GOT3 (cell line): Measurements from ENCODE around the gene HTR1D.
"Not testable (repeated sequence)": the region's sequence is repeated elsewhere in the genome, so short reads cannot be mapped to it uniquely, and the experiment has no call there.

Experiments
- DNase-seq: peaks from one replicate; lab custom pipeline; 2025; ENCODE audit warnings: mixed read lengths; lab: John Stamatoyannopoulos, UW

Gene HTR1D

DNA sequence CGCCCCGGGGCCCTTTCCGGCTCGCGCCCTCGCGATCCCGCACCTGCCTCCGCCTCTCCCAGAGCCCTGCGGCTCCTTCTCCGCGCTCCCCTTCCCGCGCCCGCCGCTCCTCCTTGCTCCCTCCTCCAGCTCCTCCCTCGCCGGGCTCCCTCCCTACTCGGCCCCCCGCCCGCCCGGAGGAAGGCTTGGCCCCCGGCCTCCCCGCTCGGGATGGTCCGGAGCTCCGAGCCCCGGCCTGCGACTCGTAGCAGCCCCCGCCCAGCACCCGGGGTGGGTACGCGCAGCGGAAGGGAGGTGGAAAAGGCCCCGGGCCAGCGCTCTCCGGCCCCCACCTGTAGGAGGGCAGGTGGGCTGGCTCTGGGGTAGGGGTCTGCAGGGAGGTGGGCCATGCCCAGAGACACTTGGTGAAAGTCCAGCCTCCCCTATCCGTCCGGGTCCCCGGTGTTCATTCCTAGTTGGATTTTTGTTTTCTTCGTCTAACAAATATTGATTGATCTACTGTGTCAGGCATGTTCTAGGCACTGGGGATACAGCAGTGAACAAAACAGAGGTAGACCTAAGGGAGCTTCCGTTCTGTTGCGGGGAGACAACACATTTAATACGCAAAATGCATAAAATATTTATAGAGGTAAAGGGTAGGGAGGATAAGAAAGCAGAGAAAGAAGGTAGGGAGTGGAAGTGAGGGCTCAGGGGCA is at the start of gene HTR1D:
TSS of gene HTR1D (minus strand) at position 82 of the 695 bp plus-strand sequence. CDS start 23,283 bp downstream, outside the sequence.
- no peak for DNase-seq

GRCh38 chr1:23263380-23263887 is 46.1 kb upstream of the HTR1D start:
- no peak for DNase-seq

DNA sequence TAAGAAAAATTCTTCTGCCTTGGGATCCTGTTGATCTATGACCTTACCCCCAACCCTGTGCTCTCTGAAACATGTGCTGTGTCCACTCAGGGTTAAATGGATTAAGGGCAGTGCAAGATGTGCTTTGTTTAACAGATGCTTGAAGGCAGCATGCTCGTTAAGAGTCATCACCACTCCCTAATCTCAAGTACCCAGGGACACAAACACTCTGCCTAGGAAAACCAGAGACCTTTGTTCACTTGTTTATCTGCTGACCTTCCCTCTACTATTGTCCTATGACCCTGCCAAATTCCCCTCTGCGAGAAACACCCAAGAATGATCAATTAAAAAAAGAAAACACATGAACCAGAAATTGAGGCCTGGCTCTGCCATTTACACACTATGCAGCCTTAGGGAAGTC is 40.8 kb upstream of the HTR1D start:
- not testable (repeated sequence) for DNase-seq

- not testable (repeated sequence) for DNase-seq
These were observed 40.1 kb upstream of the HTR1D start for GRCh38 chr1:23257371-23257770.

DNA sequence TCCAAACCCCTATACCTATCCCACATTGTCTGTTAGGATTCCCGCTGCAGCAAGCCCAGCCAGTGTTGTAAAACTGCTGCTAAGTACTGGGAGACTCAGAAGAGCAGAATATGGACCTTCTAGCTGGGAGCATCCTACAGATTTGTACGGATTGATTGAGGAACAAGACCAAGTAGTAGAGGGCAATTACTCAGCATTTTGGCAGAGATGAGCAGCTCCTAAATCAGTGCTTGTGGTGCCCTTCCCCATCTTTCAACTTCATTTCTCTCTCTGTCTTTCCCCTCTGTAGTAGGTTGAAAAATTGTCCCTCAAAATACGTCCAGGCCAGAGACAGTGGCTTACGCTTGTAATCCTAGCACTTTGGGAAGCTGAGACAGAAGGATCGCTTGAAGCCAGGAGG is 37.3 kb upstream of the HTR1D start:
- DNase-seq: no peak

GRCh38 chr1:23251812-23252211 is 34.5 kb upstream of the HTR1D start:
- DNase-seq: no peak

- DNase-seq: no peak
These were observed 32.6 kb upstream of the HTR1D start for GRCh38 chr1:23249787-23250454.

DNA sequence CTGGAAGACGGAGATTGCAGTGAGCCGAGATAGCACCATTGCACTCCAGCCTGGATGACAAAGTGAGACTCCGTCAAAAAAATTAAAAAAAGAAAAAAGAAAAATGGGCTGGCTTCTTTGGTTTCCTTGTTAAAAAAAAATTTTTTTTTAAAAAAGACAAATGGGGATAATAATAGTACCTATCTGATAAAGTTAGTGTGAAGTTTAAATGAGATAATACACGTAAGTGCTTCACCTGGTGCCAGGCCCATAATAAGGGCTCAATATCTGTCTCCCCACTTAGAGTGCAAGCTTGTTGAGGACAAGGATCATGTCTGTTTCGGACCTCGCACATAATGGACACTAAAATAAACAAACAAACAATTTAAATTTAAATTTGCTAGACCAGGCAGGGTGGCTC is 30.0 kb upstream of the HTR1D start:
- no peak for DNase-seq

- DNase-seq: no peak
These were observed 29.0 kb upstream of the HTR1D start for GRCh38 chr1:23246274-23246673.

DNA sequence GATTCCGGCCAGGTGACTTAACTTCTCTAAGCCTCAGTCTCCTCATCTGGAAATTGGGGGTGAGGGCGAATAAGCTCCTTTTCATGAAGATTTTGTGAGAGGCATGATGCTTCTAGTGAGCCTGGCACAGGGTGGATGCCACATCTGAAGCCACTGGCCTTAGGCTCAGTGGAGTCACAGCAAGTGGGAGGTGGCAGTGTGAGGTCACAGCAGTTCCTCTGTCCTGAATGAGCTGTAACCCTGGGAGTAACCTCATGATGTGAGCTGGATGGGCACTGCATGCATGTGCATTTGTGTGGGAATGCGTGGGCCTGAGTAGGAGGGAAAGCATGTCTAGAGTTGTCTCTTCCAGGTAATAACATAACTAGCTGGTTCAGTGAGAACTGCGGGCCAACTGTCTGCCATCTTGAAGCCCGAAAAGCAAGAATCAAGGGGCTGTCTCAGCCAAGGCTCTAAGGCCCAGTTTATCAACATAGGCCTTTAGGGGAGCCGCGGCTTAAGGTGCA is 27.0 kb upstream of the HTR1D start:
- no peak for DNase-seq

DNA sequence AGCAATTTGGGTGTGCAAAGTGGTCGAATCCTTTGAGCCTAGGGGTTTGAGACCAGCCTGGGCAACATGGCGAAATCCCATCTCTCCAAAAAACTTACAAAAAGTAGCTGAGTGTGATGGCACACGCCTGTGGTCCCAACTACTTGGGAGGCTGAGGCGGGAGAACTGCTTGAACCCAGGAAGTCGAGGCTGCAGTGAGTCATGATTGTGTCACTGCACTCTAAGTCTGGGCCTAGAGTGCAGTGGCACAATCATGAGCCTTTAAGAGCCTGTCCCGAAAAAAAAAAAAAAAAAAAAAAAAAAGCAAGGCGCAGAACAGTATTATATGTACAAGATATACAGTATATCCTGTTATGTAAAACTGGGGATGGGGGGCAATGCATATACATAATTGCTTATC is 25.1 kb upstream of the HTR1D start:
- no peak for DNase-seq

- DNase-seq: no peak
These were observed 22.5 kb upstream of the HTR1D start for GRCh38 chr1:23239638-23240295.

- no peak for DNase-seq
These were observed 21.3 kb upstream of the HTR1D start for GRCh38 chr1:23238565-23238964.

DNA sequence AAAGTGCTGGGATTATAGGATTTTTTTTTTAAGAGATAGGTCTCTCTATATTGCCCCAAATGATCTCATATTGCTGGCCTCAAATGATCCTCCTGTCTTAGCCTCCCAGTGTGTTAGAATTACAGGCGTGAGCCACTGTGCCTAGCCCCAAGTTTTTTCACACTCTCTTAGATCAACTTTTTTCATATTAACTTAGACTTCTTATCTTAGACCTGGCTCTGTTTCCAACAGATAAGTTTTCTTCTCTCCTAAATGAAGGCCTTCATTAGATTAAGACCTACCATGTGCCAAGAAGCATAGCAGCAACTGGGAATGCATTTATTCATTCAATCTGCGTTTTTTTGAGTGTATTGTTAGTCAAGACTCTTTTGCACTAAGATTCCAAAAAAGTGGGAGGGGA is 20.2 kb upstream of the HTR1D start:
- no peak for DNase-seq

DNA sequence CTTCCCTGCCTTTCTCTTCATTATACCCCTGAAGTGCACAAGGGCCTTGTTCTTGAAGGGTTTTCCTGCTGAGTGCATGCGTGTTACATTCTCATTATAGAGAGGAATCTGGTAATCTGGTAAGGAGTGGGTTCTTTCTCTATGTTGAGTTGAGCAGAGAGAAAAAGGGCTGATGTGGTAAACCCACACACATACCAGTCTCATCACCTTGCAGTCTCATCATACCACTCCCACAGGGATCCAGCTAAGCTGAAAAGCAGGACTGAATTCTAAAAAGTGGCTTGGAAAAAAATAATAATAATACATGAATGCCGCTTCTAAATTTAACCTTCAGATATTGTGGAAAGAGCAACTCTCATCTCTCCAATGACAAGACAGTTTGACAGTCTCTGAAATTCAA is 10.5 kb upstream of the HTR1D start:
- no peak for DNase-seq

DNA sequence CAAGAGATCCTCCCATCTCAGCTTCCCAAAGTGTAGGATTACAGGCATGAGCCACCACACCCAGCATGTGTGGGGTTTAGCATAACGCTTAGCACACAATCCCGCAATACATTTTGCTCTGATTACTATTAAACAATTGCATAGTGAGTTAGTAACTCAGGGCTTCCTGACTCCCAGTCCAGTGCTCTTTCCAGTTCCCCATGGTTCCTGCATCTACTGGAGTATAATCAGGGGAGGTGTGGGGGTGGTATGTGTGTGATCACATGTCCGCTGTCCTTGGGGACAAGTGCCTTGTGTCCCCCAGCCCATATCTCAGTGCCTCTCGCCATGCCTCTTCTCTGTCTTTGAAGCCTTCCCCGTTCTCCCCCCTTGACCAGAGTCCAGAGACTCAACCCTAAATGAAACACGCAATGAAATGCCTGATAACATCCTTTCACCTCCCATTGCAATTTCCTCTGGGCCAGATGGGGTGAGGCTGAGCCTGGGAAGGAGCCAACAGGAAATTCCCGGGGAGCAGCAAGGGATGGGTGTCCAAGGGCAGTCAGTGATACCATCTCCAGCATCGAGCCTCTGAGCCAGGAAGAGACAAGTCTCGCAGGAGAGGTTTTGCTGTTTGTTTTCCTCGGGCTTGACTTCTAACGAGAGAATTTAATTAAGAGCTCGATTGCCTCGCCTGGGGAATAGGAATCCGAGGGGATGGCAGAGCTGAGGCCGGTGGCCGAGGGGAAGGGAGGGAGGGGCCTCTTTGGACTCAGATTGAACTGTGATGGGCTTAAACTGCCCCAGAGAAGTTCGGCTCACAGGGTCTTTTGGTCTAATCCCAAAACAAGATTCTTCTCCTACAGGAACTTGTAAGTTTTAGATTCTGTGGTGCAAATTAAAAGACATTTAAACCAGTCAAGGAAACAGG is 7.7 kb upstream of the HTR1D start:
- DNase-seq: no peak

GRCh38 chr1:23223963-23224362 is 6.7 kb upstream of the HTR1D start:
- not testable (repeated sequence) for DNase-seq

DNA sequence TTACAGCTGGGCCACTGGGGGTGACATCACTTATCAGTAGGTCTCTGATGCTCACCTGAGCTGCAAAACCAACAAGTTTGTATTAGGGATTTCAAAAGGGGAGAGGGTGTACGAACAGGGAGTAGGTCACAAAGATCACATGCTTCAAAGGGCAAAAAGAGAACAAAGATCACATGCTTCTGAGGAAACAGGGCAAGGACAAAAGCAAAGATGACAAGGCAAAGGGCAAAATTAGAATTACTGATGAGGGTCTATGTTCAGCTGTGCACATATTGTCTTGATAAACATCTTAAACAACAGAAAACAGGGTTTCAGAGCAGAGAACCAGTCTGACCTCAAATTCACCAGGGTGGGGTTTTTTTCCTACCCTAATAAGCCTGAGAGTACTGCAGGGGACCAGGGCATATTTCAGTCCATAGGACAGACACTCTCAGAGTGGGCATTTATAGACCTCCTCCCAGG is 6.2 kb upstream of the HTR1D start:
- DNase-seq: not testable (repeated sequence)

- no peak for DNase-seq
These were observed 5.4 kb upstream of the HTR1D start for GRCh38 chr1:23222742-23223141.

DNA sequence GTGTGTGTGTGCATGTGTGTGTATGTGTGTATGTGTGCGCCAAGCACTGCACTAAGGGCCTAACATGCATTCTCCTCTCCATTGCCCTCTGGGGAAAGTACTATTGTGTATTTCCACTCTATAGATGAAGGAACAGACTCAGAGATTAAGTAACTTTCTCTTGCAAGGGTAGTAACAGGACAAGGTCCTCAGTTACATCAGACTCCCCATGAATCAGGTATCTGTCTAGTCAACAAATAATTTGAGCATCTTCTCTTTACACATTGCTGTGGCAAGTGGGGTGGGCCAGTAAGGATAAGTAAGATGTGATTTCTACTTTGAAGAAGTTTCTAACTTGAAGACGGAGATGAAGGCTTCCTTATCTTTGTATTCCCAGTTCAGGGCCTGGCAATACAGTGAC is 5.0 kb upstream of the HTR1D start:
- DNase-seq: no peak

- DNase-seq: no peak
These were observed 3.8 kb upstream of the HTR1D start for GRCh38 chr1:23221107-23221506.
